A549 (cell line): ENCODE data around the gene ABLIM3.

Source experiments
- BCL3 ChIP-seq: fragments of >200 bp; sonication (Bioruptor Twin); formaldehyde crosslinking; IDR thresholded peaks from 3 replicates; pipeline ENCODE4 v1.6.1; 2016
- CHD2 ChIP-seq: fragments of 150-350 bp; IDR thresholded peaks from 2 replicates; pipeline ENCODE4 v1.6.1; 2014; ENCODE audit warnings: low read length; ENCODE audit not compliant: partially characterized antibody
- CTCF ChIP-seq: fragments of >200 bp; sonication (Bioruptor Twin); formaldehyde crosslinking; IDR thresholded peaks from 3 replicates; pipeline ENCODE4 v1.5.1; 2016
- EP300 ChIP-seq, 2 experiments: fragments of >200 bp; sonication (Bioruptor Twin); formaldehyde crosslinking; IDR thresholded peaks; 2 replicates in 1 of 2; 3 replicates in 1 of 2; pipeline ENCODE4 v1.6.1; 2016 to 2017
- HDAC2 ChIP-seq: fragments of 200-600 bp; sonication (generic); IDR thresholded peaks from 2 replicates; pipeline ENCODE4 v1.6.1; 2016
- HMGXB4 ChIP-seq: fragments of 250-450 bp; sonication (Bioruptor Pico); IDR thresholded peaks from 2 replicates; pipeline ENCODE4 v1.5.0; 2021; ENCODE audit warnings: mild to moderate bottlenecking, moderate library complexity, borderline replicate concordance
- MYC ChIP-seq: IDR thresholded peaks from 2 replicates; pipeline ENCODE4 v1.6.1; 2012; ENCODE audit warnings: mild to moderate bottlenecking, inconsistent platforms, low read length, improper control_type of control experiment, borderline replicate concordance
- POLR2A ChIP-seq: IDR thresholded peaks from 2 replicates; pipeline ENCODE4 v1.6.1; 2012; ENCODE audit warnings: mild to moderate bottlenecking, low read length
- RAD21 ChIP-seq, 2 experiments: fragments of >200 bp in 1 of 2; sonication (Bioruptor Twin) in 1 of 2; formaldehyde crosslinking in 1 of 2; IDR thresholded peaks in 1 of 2; conservative IDR thresholded peaks in 1 of 2; 2 replicates in 1 of 2; 3 replicates in 1 of 2; pipeline ENCODE4 v1.6.1; 2012 to 2018; ENCODE audit warnings: inconsistent platforms in 1 of 2
- TP53 ChIP-seq: fragments of 250-450 bp; sonication (Bioruptor Pico); IDR thresholded peaks from 2 replicates; pipeline ENCODE4 v1.5.0; 2021; ENCODE audit warnings: mild to moderate bottlenecking, moderate library complexity

- TF ChIP-seq HMGXB4 (CRISPR knock-in tag) (no peak), POLR2A (no peak), CTCF (no peak), TP53 (CRISPR knock-in tag) (no peak), HDAC2 (no peak), BCL3 (no peak), EP300 (IDR thresholded peaks at IDR 0.05) (no peak), RAD21 (conservative IDR thresholded peaks at IDR 0.05 in 1 of 2, IDR thresholded peaks at IDR 0.05 in 1 of 2) (no peak), MYC (no peak), CHD2 (no peak)
Measured at GRCh38 chr5:149289301-149289700, 148.0 kb downstream of the ABLIM3 start.
